ENCODE data around the gene KCNQ1. TPM values are rescaled to one million over a fixed set of nuclear protein-coding genes. Genes with fewer than 3 reads are reported as not detected.

The KCNQ1 gene
- total RNA-seq, 2 experiments from 2014 or later: 4.3 to 9.2 TPM

DNA sequence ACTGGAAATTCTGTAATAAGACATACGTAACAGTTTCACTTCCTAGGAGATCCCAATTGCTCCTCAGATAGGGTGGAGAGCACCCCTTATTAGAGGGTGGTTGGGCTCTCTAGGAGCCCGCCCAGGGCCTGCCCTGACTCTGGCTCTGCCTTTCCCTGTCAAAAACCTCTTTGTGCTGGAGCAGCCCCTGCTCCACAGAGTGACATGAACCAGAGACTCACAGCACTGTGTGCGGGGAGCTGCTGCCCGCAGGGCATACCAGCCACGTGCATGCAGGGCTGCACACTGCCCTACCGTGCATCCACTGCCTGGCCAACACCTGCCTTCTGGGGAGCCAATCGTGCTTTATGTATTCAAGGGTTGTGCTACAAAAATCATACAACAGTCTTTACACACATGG, 230.7 kb downstream of the KCNQ1 start:
- ATAC-seq (no peak), DNase-seq (no peak)
- no peak overlapping the region for H3K4me3 Mint-ChIP-seq
- H3K9me3 Mint-ChIP-seq (ENCODE audit: low read depth): no peaks in the 10 kb centered on the region
- no peaks in the 10 kb centered on the region for H3K36me3 Mint-ChIP-seq
- no peak overlapping the region for H3K27ac Mint-ChIP-seq
- H3K27me3 Mint-ChIP-seq: no peaks in the 10 kb centered on the region
- CTCF ChIA-PET: no interaction called here
- H3K4me1 Mint-ChIP-seq: no peaks in the 10 kb centered on the region

DNA sequence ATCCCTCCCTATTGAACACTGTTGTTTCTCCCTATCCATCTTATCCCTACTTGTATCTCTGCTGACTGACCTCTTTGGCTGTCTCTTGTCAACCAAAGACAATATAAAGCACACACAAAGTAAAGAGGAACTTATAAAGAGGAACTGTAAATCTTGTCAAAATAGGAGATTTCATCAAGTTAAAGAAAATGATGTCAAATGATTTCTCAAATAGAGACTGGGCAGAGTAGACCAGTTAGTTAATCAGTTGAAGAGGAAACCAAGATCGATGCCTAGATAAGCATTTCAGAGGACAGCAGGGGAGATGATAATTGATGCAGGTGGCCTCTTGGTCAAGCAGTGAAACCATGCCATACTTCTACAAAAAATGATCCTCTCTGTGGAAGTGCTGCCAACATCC, 232.3 kb downstream of the KCNQ1 start:
- no peaks in the 10 kb centered on the region for H3K4me1 Mint-ChIP-seq
- H3K27me3 Mint-ChIP-seq: no peaks in the 10 kb centered on the region
- DNase-seq (no peak), ATAC-seq (no peak)
- CTCF ChIA-PET: no interaction called here
- no peaks in the 10 kb centered on the region for H3K9me3 Mint-ChIP-seq (ENCODE audit: low read depth)
- no peak overlapping the region for H3K27ac Mint-ChIP-seq
- no peaks in the 10 kb centered on the region for H3K36me3 Mint-ChIP-seq
- H3K4me3 Mint-ChIP-seq: no peak overlapping the region

DNA sequence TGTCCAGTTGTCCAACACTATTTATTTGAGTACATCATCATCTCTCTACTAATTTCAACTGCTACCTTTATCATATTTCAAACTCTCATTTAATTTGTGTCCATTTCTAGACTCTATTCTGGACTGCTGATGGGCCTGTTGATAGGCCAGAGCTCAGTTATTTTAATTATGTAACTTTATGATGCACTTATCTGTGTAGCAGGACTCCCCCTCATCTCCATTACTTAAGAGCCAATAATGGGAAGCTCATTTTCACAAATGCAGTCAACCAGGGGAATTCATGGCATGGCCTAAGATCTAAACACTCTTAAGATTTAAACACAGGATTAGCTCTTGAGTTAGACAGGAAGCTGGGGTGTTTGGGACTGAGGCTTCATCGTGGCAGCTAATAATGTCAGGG, 233.6 kb downstream of the KCNQ1 start:
- CTCF ChIA-PET: interaction anchor here (0.6 kb wide), 1 partner anchor 71 kb away, joined by 3 read pairs; no protein-coding TSS in a partner anchor
- no peaks in the 10 kb centered on the region for H3K36me3 Mint-ChIP-seq
- no peak overlapping the region for H3K4me3 Mint-ChIP-seq
- DNase-seq: no peak
- H3K27ac Mint-ChIP-seq: no peak overlapping the region
- H3K27me3 Mint-ChIP-seq: no peaks in the 10 kb centered on the region
- no peaks in the 10 kb centered on the region for H3K4me1 Mint-ChIP-seq
- no peak for ATAC-seq
- H3K9me3 Mint-ChIP-seq (ENCODE audit: low read depth): no peaks in the 10 kb centered on the region

DNA sequence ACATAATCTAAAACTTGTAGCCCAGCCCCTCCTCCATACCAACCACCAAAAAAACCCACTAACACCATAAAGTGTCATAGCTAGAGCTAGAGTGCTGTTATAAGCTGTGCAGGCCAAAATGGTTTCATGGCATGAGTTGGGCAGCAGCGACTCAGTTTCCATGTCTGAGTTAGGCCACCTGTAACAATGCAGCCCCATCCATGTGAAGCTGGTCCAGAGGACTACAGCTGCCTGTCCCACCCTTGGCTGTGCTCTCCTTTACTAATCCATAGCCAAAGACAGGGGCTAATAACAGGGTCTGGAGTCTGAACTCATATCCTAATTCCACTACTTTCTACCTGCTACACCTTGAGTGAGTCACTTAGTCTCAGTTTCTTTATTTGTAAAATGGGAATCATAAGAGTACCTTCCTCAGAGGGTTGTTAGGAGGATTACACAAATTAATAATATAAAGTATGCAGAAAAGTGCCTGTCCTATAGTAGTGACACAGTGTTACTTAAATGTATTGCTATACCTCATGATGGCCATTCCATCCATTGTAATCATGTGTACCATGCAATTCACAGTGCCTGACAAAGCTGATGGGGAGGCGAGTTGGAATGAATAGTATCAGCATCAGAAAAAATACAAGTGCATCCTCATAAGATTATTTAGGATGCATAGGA, 234.3 kb downstream of the KCNQ1 start:
- CTCF ChIA-PET: interaction anchor here (0.6 kb wide), 1 partner anchor 72 kb away, joined by 3 read pairs; no protein-coding TSS in a partner anchor
- H3K27me3 Mint-ChIP-seq: no peaks in the 10 kb centered on the region
- DNase-seq: no peak
- no peak for ATAC-seq
- H3K4me3 Mint-ChIP-seq: no peak overlapping the region
- no peaks in the 10 kb centered on the region for H3K9me3 Mint-ChIP-seq (ENCODE audit: low read depth)
- H3K36me3 Mint-ChIP-seq: no peaks in the 10 kb centered on the region
- H3K4me1 Mint-ChIP-seq: no peaks in the 10 kb centered on the region
- no peak overlapping the region for H3K27ac Mint-ChIP-seq

DNA sequence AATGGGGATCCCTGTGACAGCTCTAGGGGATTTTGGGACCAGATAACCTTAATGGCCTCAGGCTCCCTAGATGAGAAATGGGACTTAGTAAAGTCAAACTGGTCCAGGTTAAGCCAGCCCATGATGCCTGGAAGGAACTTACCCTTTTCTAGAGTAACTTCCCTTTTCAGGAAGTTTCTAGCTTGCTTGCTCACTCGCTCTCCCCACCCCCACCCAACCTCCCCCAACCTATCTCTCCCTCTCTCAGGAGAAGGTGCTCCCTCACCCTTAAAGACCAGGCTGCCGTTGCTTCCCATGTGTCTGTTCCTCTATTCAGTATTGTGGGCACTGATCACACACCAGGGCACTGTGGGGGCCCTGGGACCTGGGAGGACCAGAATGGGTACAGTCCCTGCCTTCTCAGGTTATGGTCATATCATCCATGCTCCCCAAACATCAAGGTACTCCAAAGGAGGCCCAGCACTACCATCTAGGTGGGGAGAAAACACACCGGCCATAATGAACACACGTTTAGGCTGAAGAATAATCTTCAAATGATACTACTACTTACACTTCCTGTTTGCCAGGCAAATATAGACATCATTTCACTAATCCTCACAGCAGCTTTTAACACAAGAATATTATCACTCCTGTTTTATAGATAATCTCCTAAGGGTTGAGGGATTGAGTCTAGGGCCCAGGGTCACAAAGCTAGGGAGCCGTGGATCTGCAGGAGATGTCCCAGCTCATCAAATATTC, 236.8 kb downstream of the KCNQ1 start:
- H3K27ac Mint-ChIP-seq: no peak overlapping the region

DNA sequence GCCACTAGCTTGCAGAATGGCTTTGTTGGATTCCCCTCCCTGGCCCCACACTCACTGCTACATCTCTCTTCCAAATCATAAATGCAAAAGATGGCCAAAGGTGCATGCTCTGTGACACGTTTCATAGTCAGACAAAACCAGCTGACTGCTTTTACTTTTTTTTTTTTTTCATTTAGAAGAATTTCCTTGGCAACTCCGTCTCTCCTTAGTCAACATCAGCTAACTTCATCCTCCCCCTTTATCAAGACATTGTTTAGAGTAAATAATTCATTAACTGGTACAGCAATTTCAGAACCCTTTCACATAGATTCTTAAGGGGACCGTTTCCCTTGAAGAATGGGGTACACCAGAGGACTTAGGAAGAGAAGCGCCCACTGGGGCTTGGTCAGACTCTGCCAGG, 239.0 kb downstream of the KCNQ1 start:
- no peaks in the 10 kb centered on the region for H3K4me1 Mint-ChIP-seq
- CTCF ChIA-PET: no interaction called here

More for the DNA sequence above, 236.8 kb downstream of the KCNQ1 start:
- no peaks in the 10 kb centered on the region for H3K27me3 Mint-ChIP-seq
- no peak overlapping the region for H3K4me3 Mint-ChIP-seq
- CTCF ChIA-PET: interaction anchor here (0.9 kb wide), 1 partner anchor 149 kb away, joined by 3 read pairs; no protein-coding TSS in a partner anchor
- no peaks in the 10 kb centered on the region for H3K4me1 Mint-ChIP-seq
- no peak for ATAC-seq
- no peaks in the 10 kb centered on the region for H3K9me3 Mint-ChIP-seq (ENCODE audit: low read depth)
- no peaks in the 10 kb centered on the region for H3K36me3 Mint-ChIP-seq
- DNase-seq: no peak

DNA sequence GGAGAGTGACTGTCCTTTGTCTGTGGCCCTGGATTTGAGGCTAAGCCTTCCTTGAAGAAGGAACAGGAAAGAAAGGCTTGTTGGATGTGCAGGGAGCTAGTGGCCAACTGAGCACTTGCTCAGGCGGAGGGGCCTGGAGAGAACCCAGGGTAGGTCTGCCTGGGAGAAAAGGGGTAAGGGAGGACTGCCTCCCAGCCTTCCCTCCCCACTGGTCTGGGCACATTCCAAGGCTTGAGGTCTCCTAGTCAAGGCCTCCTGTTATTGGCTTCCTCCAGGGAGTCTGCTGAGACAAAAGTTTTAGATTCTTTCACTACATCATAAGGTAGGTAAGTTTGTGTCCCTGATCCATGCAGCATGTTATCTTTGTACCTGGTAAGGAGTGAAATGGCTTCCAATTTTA, 239.8 kb downstream of the KCNQ1 start:
- DNase-seq (no peak), ATAC-seq (no peak)
- CTCF ChIA-PET: no interaction called here
- Mint-ChIP-seq H3K27me3 (no peaks in the 10 kb centered on the region), H3K36me3 (no peaks in the 10 kb centered on the region), H3K9me3 (ENCODE audit: low read depth) (no peaks in the 10 kb centered on the region), H3K27ac (no peak overlapping the region), H3K4me1 (no peaks in the 10 kb centered on the region), H3K4me3 (no peak overlapping the region)

More for the DNA sequence above, 239.0 kb downstream of the KCNQ1 start:
- no peaks in the 10 kb centered on the region for H3K9me3 Mint-ChIP-seq (ENCODE audit: low read depth)
- H3K27ac Mint-ChIP-seq: no peak overlapping the region
- H3K27me3 Mint-ChIP-seq: no peaks in the 10 kb centered on the region
- ATAC-seq (no peak), DNase-seq (no peak)
- H3K36me3 Mint-ChIP-seq: no peaks in the 10 kb centered on the region
- no peak overlapping the region for H3K4me3 Mint-ChIP-seq

DNA sequence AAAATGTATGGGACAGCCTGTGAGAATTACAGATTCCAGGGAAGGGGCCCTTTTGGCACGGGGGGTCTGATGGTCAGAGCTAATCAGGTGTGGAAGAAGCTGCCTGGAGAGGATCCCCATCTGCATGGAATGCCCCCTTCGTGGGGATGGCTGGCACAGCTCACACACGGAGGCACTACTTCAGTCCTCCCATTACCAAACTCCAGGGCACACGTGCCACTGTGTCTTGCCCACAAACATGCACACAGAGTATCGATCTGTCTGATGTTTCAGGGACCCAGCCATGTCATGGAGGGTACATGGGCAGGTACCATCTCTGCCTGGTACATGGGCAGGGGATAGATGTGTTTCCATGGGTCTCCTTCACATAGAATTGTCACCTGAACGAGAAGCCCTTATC, 240.2 kb downstream of the KCNQ1 start:
- H3K4me3 Mint-ChIP-seq: no peak overlapping the region

DNA sequence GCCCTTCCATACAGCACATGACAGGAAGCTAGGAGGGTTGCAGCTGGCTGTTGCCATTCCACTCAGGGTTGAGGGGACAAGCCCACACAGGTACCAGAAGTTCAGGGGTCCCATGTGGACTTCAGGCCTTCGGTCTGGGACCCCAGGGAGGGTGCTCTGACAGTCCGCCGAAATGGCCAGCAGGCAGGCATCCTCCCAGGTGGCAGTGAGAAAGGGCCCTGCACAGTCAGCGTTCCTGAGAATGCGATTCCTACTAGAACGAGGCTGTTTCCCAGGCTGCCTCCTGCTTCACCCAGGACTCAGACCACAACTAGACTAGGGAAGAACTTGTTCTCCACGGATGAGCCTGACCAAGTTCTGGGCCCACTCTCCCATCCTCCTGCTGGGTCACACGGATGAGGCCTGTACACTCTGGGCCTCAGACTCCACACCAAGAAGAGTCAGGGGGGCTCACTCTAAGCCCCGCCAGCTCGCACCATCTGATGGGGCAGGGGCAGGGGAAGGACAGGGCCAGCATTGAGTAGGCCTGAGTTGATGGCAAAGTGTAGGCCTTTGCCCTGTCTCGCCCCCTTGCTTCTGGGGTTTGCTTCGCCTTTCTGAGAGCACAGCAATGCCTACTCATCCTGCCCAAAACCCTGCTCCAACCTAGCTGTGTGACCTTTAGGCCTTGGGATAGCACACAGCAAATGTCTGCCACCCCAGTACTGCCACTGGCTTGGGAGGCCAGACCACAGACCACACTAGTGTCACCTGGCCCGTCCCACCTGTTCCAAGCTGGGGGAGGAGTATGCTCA, 241.0 kb downstream of the KCNQ1 start:
- H3K27ac Mint-ChIP-seq: no peak overlapping the region
- no peaks in the 10 kb centered on the region for H3K4me1 Mint-ChIP-seq
- DNase-seq (no peak), ATAC-seq (no peak)
- H3K9me3 Mint-ChIP-seq (ENCODE audit: low read depth): no peaks in the 10 kb centered on the region
- H3K4me3 Mint-ChIP-seq: no peak overlapping the region
- CTCF ChIA-PET: interaction anchor here (1.1 kb wide), 1 partner anchor 153 kb away, joined by 4 read pairs; no protein-coding TSS in a partner anchor
- no peaks in the 10 kb centered on the region for H3K27me3 Mint-ChIP-seq
- no peaks in the 10 kb centered on the region for H3K36me3 Mint-ChIP-seq

More for the DNA sequence above, 240.2 kb downstream of the KCNQ1 start:
- Mint-ChIP-seq H3K4me1 (no peaks in the 10 kb centered on the region), H3K27ac (no peak overlapping the region), H3K36me3 (no peaks in the 10 kb centered on the region), H3K9me3 (ENCODE audit: low read depth) (no peaks in the 10 kb centered on the region), H3K27me3 (no peaks in the 10 kb centered on the region)
- CTCF ChIA-PET: no interaction called here
- no peak for ATAC-seq
- DNase-seq: no peak

DNA sequence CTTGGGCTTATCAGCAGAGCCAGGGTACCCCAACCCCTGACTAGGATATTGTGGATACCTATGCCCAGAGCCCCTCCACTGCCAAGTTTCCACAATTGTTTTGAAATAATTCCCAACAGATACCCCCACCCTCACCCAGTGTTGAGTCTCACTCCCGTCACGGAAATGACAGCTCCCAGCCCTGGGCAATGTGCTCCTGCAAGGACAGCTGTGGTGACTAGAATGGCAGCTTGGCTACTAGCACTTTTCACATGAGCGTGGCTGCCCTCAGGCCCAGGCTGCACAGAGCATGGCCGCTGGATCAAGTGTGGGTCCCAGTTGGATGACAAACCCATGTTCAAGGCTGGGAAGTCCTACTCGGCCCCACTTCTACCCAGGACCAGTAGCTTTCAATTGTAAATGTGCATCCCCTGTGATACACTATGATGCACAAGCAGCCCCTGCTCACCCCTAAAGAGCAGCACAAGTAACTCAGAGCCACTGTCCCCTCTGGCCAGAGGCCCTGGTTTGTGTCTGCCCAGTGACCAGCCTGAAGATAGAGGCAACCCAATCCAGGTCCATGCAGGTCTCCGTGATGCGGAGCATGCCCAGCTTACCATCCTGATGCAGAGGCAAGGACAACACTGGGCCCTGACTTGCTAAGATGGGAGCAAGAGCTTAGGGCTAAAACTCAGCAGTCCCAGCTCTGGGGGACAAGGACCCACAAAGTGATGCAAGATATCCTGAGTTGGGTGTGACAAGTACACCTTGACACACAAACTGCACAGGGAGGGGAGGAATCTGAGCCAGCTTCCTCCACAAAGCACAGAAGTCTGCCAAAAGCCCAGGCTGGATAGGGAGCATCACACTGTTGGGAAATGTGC, 241.8 kb downstream of the KCNQ1 start:
- Mint-ChIP-seq H3K4me1 (no peaks in the 10 kb centered on the region), H3K4me3 (no peak overlapping the region), H3K36me3 (no peaks in the 10 kb centered on the region), H3K27me3 (no peaks in the 10 kb centered on the region), H3K27ac (no peak overlapping the region), H3K9me3 (ENCODE audit: low read depth) (no peaks in the 10 kb centered on the region)
- DNase-seq: no peak
- CTCF ChIA-PET: interaction anchor here (1.1 kb wide), 1 partner anchor 154 kb away, joined by 4 read pairs; no protein-coding TSS in a partner anchor
- ATAC-seq: no peak

DNA sequence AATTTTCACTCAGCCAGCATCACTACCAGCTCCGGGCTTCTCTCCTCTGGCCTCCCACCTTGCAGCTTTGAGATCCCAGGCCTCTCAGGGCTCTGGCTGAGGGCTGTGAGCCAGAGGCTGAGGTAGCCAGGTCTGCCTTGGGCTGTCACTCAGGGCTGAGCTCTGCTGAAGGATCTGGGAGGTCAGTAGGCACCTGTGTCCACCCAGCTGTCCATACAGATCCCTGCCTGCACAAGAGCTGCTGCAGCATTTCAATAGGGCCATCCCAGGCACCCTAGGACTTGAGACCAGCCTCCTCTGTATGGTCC, 242.4 kb downstream of the KCNQ1 start:
- Mint-ChIP-seq H3K9me3 (ENCODE audit: low read depth) (no peaks in the 10 kb centered on the region), H3K4me1 (no peaks in the 10 kb centered on the region), H3K27ac (no peak overlapping the region), H3K4me3 (no peak overlapping the region), H3K27me3 (no peaks in the 10 kb centered on the region), H3K36me3 (no peaks in the 10 kb centered on the region)
- CTCF ChIA-PET: no interaction called here
- DNase-seq: no peak
- ATAC-seq: no peak

DNA sequence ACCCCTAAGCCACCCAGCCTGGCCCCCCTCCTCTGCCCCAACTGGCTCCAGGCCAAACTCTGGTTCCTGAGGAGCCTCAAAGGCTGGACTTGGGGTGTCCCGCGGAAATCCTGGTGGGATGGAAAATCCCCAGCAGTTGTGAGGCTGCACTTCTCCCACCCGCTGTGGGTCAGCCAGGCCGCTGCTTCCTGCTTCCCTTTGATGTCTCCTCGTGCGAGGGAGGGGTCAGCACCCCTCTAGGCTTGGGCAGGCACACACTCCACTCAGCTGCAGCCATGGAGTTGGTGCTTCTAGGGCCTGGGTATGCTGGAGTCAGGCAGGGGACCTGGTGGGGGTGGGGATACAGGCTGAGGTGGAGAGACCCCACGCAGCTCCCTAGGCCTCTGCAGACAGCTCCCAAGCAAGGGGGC, 243.0 kb downstream of the KCNQ1 start:
- H3K4me3 Mint-ChIP-seq: no peak overlapping the region
- no peaks in the 10 kb centered on the region for H3K36me3 Mint-ChIP-seq
- DNase-seq (no peak), ATAC-seq (no peak)
- no peaks in the 10 kb centered on the region for H3K9me3 Mint-ChIP-seq (ENCODE audit: low read depth)
- no peak overlapping the region for H3K27ac Mint-ChIP-seq
- no peaks in the 10 kb centered on the region for H3K27me3 Mint-ChIP-seq
- no peaks in the 10 kb centered on the region for H3K4me1 Mint-ChIP-seq
- CTCF ChIA-PET: no interaction called here
